Natural killer cell (primary cell): Measurements from ENCODE around the gene RMC1. TPM values are rescaled to one million over a fixed set of nuclear protein-coding genes. Genes with fewer than 3 reads are reported as not detected.

Source experiments
- ATAC-seq, 3 donors: fragments of 150-1000 bp in 2 of 3; fragments of 200-7000 bp in 1 of 3; cut with Tn5 transposase; 1 replicate in 1 of 3; 2 replicates in 2 of 3; pipeline ENCODE4 v1.10.0; 2021; ENCODE audit warnings: mild to moderate bottlenecking in 2 of 3, moderate library complexity in 2 of 3
- DNase-seq, 2 donors: peaks; one replicate each; pipeline versions ENCODE4 v3.0.0 to v3.0.0-alpha.2; 2013 to 2021; ENCODE audit warnings: mixed read lengths in 1 of 2
- H3K27ac ChIP-seq: one replicate; pipeline ENCODE4 v1.5.1; 2013; ENCODE audit warnings: mild to moderate bottlenecking, low read length
- H3K27me3 ChIP-seq: one replicate; pipeline ENCODE4 v1.6.1; 2013; ENCODE audit warnings: low read length; ENCODE audit not compliant: control insufficient read depth, insufficient read depth
- H3K36me3 ChIP-seq: one replicate; pipeline ENCODE4 v1.6.1; 2013; ENCODE audit warnings: low read length; ENCODE audit not compliant: control insufficient read depth, insufficient read depth
- H3K4me1 ChIP-seq: one replicate; pipeline ENCODE4 v1.6.1; 2013; ENCODE audit warnings: low read length; ENCODE audit not compliant: control insufficient read depth, insufficient read depth
- H3K4me3 ChIP-seq: one replicate; pipeline ENCODE4 v1.5.1; 2013; ENCODE audit warnings: low read length
- H3K9me3 ChIP-seq: one replicate; pipeline ENCODE4 v1.6.1; 2013; ENCODE audit warnings: low read length; ENCODE audit not compliant: control insufficient read depth, insufficient read depth
- H3K27ac Mint-ChIP-seq, 2 donors: one replicate each; pipeline ENCODE4 v1.8.0; 2022; ENCODE audit warnings: mild to moderate bottlenecking in 2 of 2, mixed read lengths in 2 of 2, moderate library complexity in 1 of 2
- H3K27me3 Mint-ChIP-seq, 2 donors: one replicate each; pipeline ENCODE4 v1.8.0; 2022; ENCODE audit warnings: low read depth in 2 of 2, mixed read lengths in 2 of 2
- H3K36me3 Mint-ChIP-seq: one replicate; pipeline ENCODE4 v1.8.0; 2022; ENCODE audit warnings: mixed read lengths
- H3K4me1 Mint-ChIP-seq, 2 donors: one replicate each; pipeline ENCODE4 v1.8.0; 2022; ENCODE audit warnings: mixed read lengths in 2 of 2
- H3K4me3 Mint-ChIP-seq: one replicate; pipeline ENCODE4 v1.8.0; 2022; ENCODE audit warnings: mild to moderate bottlenecking, moderate library complexity, mixed read lengths
- H3K9me3 Mint-ChIP-seq, 2 donors: one replicate each; pipeline ENCODE4 v1.8.0; 2022; ENCODE audit warnings: mixed read lengths in 2 of 2
- WGBS: methylation state at CpG from one replicate; pipeline ENCODE4 v1.1.7; 2013; ENCODE audit warnings: missing lambda C conversion rate; ENCODE audit not compliant: insufficient coverage; 5-methylcytosine and 5-hydroxymethylcytosine counted together
- intact Hi-C: fragments of 100-400 bp; cut with micrococcal nuclease; formaldehyde crosslinking; loops from one replicate; pipeline ENCODE4 v1.14.2; 2022
- total RNA-seq, 4 donors: library from RNA; stranded (reverse); fragments of 120-200 nt in 1 of 4; gene quantifications; one replicate each; pipeline versions ENCODE4 v1.2.3 to v1.2.4, GENCODE V29; 2013 to 2022
- TF ChIP-seq, protein P1 (sequence below): fragments of 200-600 bp; IDR thresholded peaks from one replicate; pipeline ENCODE4 v1.8.0; 2022; ENCODE audit warnings: antibody characterized with exemption

RMC1 gene
- total RNA-seq, 3 donors from 2014 or later (not counting 1 experiment from before 2014, with no cell fraction given), result 71.1 to 84.4 (median 77.2) TPM

DNA sequence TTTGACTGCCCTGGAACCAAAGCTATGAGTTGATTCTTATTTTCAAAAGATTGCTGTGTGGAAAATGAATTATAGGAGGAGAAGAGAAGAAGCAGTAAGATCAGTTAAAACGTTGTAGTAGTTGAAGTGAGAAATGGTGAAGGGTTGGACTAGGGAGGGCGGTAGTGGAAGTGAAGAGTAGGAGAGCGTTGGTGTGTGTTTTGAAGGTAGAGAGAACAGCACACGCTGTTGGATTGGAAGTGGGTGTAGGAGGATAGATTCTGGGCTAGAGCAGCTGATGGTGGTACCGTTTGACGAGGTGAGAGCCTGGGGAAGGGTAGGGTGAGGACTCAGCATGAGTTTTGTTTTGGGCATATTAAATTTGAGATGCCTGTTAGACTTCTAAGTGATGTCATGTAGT, 31.8 kb upstream of the RMC1 start:
- no peaks in the 10 kb centered on the region for H3K27me3 Mint-ChIP-seq
- no peak overlapping the region for H3K27ac ChIP-seq

DNA sequence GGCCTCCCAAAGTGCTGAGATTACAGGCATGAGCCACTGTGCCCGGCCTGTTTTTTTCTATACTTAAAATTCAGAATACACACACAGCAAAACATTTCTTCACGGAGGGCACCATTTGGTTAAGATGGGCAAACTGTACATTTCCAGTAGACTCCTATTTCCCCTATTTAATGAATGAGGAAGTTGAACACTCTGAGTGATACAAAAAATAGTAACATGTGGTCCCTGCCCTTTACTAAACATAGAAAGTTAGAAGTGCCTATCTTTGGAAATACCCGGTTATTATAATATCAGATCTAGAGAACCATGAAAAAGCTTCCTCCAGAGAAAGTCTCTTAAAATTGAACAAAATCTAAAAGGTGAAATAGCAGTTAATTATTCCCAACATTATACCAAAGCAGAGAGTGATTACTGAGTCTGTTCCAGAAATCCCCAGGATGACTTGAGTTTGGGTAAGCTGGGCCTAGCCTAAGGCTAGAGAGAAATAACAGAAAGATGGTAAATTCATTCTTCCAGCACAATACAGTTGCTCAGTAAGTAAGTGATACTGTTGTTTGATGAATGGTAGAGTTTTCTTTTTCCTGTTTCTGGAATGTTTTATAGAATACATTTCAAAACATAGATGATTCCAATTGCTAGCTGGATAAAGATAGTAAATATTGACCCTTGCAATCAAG, 23.3 kb upstream of the RMC1 start:
- WGBS, result 43% methylated on average over 1 of the region's 3 CpGs
- Histone ChIP-seq H3K9me3 (no peaks in the 10 kb centered on the region), H3K27me3 (no peaks in the 10 kb centered on the region), H3K4me1 (peaks cover 4% of the 10 kb centered on the region), H3K27ac (peak overlapping the region; percentile 59), H3K36me3 (peaks cover 64% of the 10 kb centered on the region), H3K4me3 (no peak overlapping the region)
- ATAC-seq (no peak), DNase-seq (no peak)
- Mint-ChIP-seq H3K27ac (peak overlapping the region in 1 of 2 donors; percentile 16), H3K36me3 (peaks cover 15% of the 10 kb centered on the region), H3K4me3 (no peak overlapping the region), H3K27me3 (no peaks in the 10 kb centered on the region), H3K9me3 (no peaks in the 10 kb centered on the region), H3K4me1 (no peaks in the 10 kb centered on the region)
- intact Hi-C loops, result no loop called here
- TF ChIP-seq, protein P1, sequence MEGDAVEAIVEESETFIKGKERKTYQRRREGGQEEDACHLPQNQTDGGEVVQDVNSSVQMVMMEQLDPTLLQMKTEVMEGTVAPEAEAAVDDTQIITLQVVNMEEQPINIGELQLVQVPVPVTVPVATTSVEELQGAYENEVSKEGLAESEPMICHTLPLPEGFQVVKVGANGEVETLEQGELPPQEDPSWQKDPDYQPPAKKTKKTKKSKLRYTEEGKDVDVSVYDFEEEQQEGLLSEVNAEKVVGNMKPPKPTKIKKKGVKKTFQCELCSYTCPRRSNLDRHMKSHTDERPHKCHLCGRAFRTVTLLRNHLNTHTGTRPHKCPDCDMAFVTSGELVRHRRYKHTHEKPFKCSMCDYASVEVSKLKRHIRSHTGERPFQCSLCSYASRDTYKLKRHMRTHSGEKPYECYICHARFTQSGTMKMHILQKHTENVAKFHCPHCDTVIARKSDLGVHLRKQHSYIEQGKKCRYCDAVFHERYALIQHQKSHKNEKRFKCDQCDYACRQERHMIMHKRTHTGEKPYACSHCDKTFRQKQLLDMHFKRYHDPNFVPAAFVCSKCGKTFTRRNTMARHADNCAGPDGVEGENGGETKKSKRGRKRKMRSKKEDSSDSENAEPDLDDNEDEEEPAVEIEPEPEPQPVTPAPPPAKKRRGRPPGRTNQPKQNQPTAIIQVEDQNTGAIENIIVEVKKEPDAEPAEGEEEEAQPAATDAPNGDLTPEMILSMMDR, result no peak

More for the DNA sequence above, 31.8 kb upstream of the RMC1 start:
- Mint-ChIP-seq H3K36me3 (peaks cover 24% of the 10 kb centered on the region), H3K9me3 (no peaks in the 10 kb centered on the region), H3K4me1 (no peaks in the 10 kb centered on the region), H3K27ac (no peak overlapping the region), H3K4me3 (no peak overlapping the region)
- no peaks in the 10 kb centered on the region for H3K27me3 ChIP-seq
- H3K4me1 ChIP-seq, result no peaks in the 10 kb centered on the region
- TF ChIP-seq, protein P1, result no peak
- intact Hi-C loops, result no loop called here
- no peak overlapping the region for H3K4me3 ChIP-seq
- DNase-seq, result no peak
- H3K36me3 ChIP-seq, result peaks cover 85% of the 10 kb centered on the region
- H3K9me3 ChIP-seq, result no peaks in the 10 kb centered on the region
- 97% methylated on average over 6 of the region's 6 CpGs for WGBS
- ATAC-seq, result no peak

DNA sequence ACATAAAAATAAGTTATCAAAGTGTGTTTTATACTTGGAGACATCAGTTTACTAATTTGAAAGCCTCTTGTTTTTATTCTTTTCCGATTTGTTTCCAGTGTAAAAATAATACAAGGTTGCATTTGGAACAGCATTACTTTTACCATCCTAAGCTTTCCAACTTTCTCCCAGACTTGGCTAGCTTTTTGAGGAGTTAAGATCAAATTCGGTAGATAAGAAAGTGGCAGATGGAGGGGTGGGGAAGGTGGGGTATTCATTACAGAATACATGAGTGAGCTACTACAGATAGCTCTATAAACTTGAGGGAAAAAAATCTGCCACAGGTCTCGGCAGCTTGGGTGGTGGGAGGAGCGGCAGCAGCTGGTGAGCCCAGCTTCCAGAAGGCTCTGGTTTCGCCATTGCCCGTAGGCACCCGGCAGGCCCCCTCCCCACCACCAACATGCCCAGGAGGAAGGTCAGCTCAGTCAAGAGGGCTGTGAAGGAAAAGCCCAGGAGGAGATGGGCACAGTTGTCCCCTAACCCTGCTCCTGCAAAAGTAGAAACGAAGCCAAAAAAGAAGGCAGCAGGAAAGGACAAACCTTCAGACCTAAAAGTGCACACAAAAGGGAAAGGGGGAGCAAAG, 18.6 kb upstream of the RMC1 start:
- no peak overlapping the region for H3K4me3 Mint-ChIP-seq

More for the DNA sequence above, 18.6 kb upstream of the RMC1 start:
- peaks cover 30% of the 10 kb centered on the region for H3K36me3 ChIP-seq
- ATAC-seq, result no peak
- TF ChIP-seq, protein P1, result no peak
- H3K9me3 ChIP-seq, result no peaks in the 10 kb centered on the region
- peaks cover 19% of the 10 kb centered on the region for H3K4me1 ChIP-seq
- no peak for DNase-seq
- H3K4me3 ChIP-seq, result no peak overlapping the region
- Mint-ChIP-seq H3K9me3 (no peaks in the 10 kb centered on the region), H3K4me1 (peaks cover 13 to 14% of the 10 kb centered on the region in 2 donors), H3K27me3 (no peaks in the 10 kb centered on the region), H3K27ac (peak overlapping the region in 1 of 2 donors; percentile 4), H3K36me3 (peaks cover 6% of the 10 kb centered on the region)
- no peaks in the 10 kb centered on the region for H3K27me3 ChIP-seq
- H3K27ac ChIP-seq, result no peak overlapping the region
- intact Hi-C loops, result no loop called here
- 91% methylated on average over 7 of the region's 8 CpGs for WGBS
